Nasal cavity respiratory epithelium epithelial cell of viscerocranial mucosa (primary cell): ENCODE measurements around the gene FAM9A. TPM values are rescaled to one million over a fixed set of nuclear protein-coding genes. Genes with fewer than 3 reads are reported as not detected.

Experiments
- total RNA-seq: library from RNA; depleted of rRNA; stranded (reverse); fragments of >200 nt; gene quantifications from 2 replicates; pipeline ENCODE4 v1.2.3, GENCODE V29; 2014

The FAM9A gene
- total RNA-seq = not detected in 2 replicates

DNA sequence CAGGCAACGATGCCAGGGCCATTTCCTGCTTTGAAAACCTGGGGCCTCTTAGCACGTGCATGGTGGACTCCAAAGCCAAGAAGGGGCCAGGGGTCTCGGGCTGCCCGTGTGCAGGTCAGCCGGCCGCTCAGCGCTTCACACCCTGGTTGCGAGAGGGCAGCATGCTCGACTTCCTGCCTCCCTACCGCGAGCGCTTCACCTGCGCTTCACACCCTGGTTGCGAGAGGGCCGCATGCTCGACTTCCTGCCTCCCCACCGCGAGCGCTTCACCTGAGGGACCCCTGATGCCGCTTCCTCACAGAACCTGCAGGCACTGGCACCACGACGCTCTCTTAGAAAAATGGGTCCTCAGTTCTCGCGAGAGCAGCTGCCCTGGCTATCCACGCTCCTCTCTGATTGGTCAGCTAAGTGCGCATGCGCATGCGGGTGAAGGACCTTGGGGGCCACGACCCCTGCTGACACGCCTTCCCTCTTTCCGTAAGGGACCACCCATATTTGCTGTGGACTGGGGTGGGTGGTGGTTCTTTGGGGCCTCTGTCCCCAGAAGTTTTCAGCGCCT, at the start of gene FAM9A:
Gene FAM9A (minus strand): TSS at position 343 of the 559 bp plus-strand sequence. CDS start 1,212 bp downstream, outside the sequence.

Other genes with a start within 250 kb of the FAM9A start
- 0.34 and 4.0 TPM in 2 replicates for gene ANOS1, start 69.2 kb downstream of the FAM9A start, total RNA-seq
- gene FAM9B, start 232.7 kb upstream of the FAM9A start, total RNA-seq = not detected in 2 replicates